Endothelial cell of umbilical vein (primary cell): Measurements from ENCODE around the gene DSC1. TPM values are rescaled to one million over a fixed set of nuclear protein-coding genes. Genes with fewer than 3 reads are reported as not detected.

Experiments used
- BruUV-seq: library from RNA; stranded (reverse); fragments of 400-500 nt; replicated peaks from 2 replicates; lab custom pipeline; 2021; lab: Mats Ljungman, UMichigan
- CTCF ChIA-PET: fragments of 300-600, 350-600 bp; sonication (Branson Sonifier 250); formaldehyde crosslinking; loops from one replicate; lab custom pipeline; 2021; ENCODE audit warnings: antibody characterized with exemption, inconsistent platforms; lab: Charles Lee
- POLR2A ChIA-PET: fragments of 300-600, 350-600 bp; sonication (Branson Sonifier 250); formaldehyde crosslinking; loops from one replicate; lab custom pipeline; 2021; ENCODE audit warnings: antibody characterized with exemption, inconsistent platforms; lab: Charles Lee
- DNase-seq: peaks from one replicate; pipeline ENCODE4 v3.0.0-alpha.2; 2011; ENCODE audit warnings: low read depth, low spot score
- FAIRE-seq: peaks from 2 replicates; lab custom pipeline; 2011; peaks lifted over from hg19 to GRCh38; lab: Jason Lieb, UNC
- H2AFZ ChIP-seq: 2 replicates; pipeline ENCODE4 v1.6.0; 2012; ENCODE audit warnings: low read depth, low read length, control low read depth, inconsistent platforms
- H3K27ac ChIP-seq: 2 replicates; pipeline ENCODE4 v1.5.1; 2011; ENCODE audit warnings: low read depth, mild to moderate bottlenecking, control low read depth, low read length, moderate library complexity; ENCODE audit not compliant: insufficient read depth
- H3K27me3 ChIP-seq, 2 experiments: 2 replicates each; pipeline versions ENCODE4 v1.6.0 to v1.6.1; 2011; ENCODE audit warnings: low read length in 2 of 2, mixed read lengths in 1 of 2; ENCODE audit not compliant: control insufficient read depth in 2 of 2, insufficient read depth in 2 of 2
- H3K36me3 ChIP-seq, 2 experiments: 2 replicates in 1 of 2; 3 replicates in 1 of 2; pipeline ENCODE4 v1.5.1; 2011; ENCODE audit warnings: low read length in 2 of 2, mild to moderate bottlenecking in 1 of 2, moderate library complexity in 1 of 2; ENCODE audit not compliant: control insufficient read depth in 2 of 2, insufficient read depth in 2 of 2; ENCODE audit errors: extremely low read depth in 1 of 2
- H3K4me1 ChIP-seq: 3 replicates; pipeline ENCODE4 v1.5.1; 2011; ENCODE audit warnings: mild to moderate bottlenecking, low read length; ENCODE audit not compliant: control insufficient read depth, insufficient read depth; ENCODE audit errors: extremely low read depth
- H3K4me2 ChIP-seq: 2 replicates; pipeline ENCODE4 v1.6.1; 2011; ENCODE audit warnings: low read length, control low read depth, mixed read lengths; ENCODE audit not compliant: insufficient read depth
- H3K4me3 ChIP-seq, 3 experiments: fragments of 200-600 bp in 1 of 3; sonication (generic), shearing (Covaris generic) in 1 of 3; replicated peaks in 1 of 3; 2 replicates each; pipeline ENCODE4 v1.5.1; 2011 to 2016; ENCODE audit warnings: control low read depth in 3 of 3, low read length in 3 of 3, mild to moderate bottlenecking in 2 of 3, inconsistent platforms in 1 of 3, low read depth in 1 of 3, moderate library complexity in 1 of 3; ENCODE audit not compliant: insufficient read depth in 1 of 3
- H3K79me2 ChIP-seq: 2 replicates; pipeline ENCODE4 v1.6.0; 2012; ENCODE audit warnings: low read length, inconsistent platforms; ENCODE audit not compliant: control insufficient read depth, insufficient read depth
- H3K9ac ChIP-seq: replicated peaks from 2 replicates; pipeline ENCODE3; 2011; ENCODE audit warnings: low read length, control low read depth; ENCODE audit not compliant: insufficient read depth; ENCODE audit errors: extremely low read depth
- H3K9me1 ChIP-seq: replicated peaks from 3 replicates; pipeline ENCODE4 v1.6.0; 2011; ENCODE audit warnings: mild to moderate bottlenecking, low read length; ENCODE audit not compliant: control insufficient read depth, insufficient read depth; ENCODE audit errors: extremely low read depth
- H3K9me3 ChIP-seq: replicated peaks from 2 replicates; pipeline ENCODE4 v1.5.1; 2012; ENCODE audit warnings: low read length, inconsistent platforms; ENCODE audit not compliant: control insufficient read depth, insufficient read depth
- H4K20me1 ChIP-seq: replicated peaks from 2 replicates; pipeline ENCODE3; 2011; ENCODE audit warnings: mild to moderate bottlenecking, low read length; ENCODE audit not compliant: control insufficient read depth, insufficient read depth; ENCODE audit errors: extremely low read depth
- CTCF ChIP-seq, 2 donors: IDR thresholded peaks; 1 replicate in 1 of 2; 2 replicates in 1 of 2; pipeline ENCODE4 v1.5.1; 2011; ENCODE audit warnings: low read length in 2 of 2, mild to moderate bottlenecking in 2 of 2, moderate library complexity in 2 of 2, control low read depth in 1 of 2, inconsistent platforms in 1 of 2, low read depth in 1 of 2; ENCODE audit not compliant: insufficient read depth in 1 of 2; ENCODE audit errors: extremely low read depth in 1 of 2
- FOS ChIP-seq: IDR thresholded peaks from 2 replicates; pipeline ENCODE4 v1.6.1; 2011; ENCODE audit warnings: mild to moderate bottlenecking, low read length, moderate library complexity, borderline replicate concordance; ENCODE audit not compliant: insufficient read depth
- GATA2 ChIP-seq: IDR thresholded peaks from 2 replicates; pipeline ENCODE4 v1.7.0; 2011; ENCODE audit warnings: low read depth, mild to moderate bottlenecking, moderate library complexity, mixed read lengths, low read length; ENCODE audit not compliant: insufficient read length, insufficient read depth
- JUN ChIP-seq: IDR thresholded peaks from 2 replicates; pipeline ENCODE4 v1.6.1; 2011; ENCODE audit warnings: borderline replicate concordance, low read depth; ENCODE audit not compliant: insufficient read length, insufficient read depth
- MAX ChIP-seq: IDR thresholded peaks from 2 replicates; pipeline ENCODE4 v1.6.1; 2011; ENCODE audit not compliant: insufficient read depth, insufficient read length
- POLR2A ChIP-seq: IDR thresholded peaks from 2 replicates; pipeline ENCODE4 v1.6.1; 2012; ENCODE audit warnings: low read depth, mild to moderate bottlenecking, control low read depth, low read length
- dilution Hi-C: fragments of 300-500 bp; cut with MboI; formaldehyde crosslinking; loops from one replicate; pipeline ENCODE4 v1.15.0; 2019; ENCODE audit warnings: low sequenced_read_pairs; ENCODE audit not compliant: extremely low pct_ligation_motif_present
- intact Hi-C: fragments of 100-400 bp; cut with micrococcal nuclease; formaldehyde crosslinking; loops from one replicate; pipeline ENCODE4 v1.10.0; 2022
- polyA plus RNA-seq, 4 experiments: library from polyadenylated mRNA; depleted of rRNA in 3 of 4; stranded (reverse) in 3 of 4; unstranded in 1 of 4; fragments of >200 nt; gene quantifications; 2 replicates each; pipeline versions ENCODE4 v1.2.1 to v1.2.3, GENCODE V29; 2011 to 2012; ENCODE audit warnings: missing spikeins in 1 of 4
- total RNA-seq: library from RNA; stranded (reverse); gene quantifications from 2 replicates; pipeline ENCODE4 v1.2.3, GENCODE V29; 2021

The DSC1 gene
- total and polyA plus RNA-seq, 2 donors (not counting 3 experiments of a cell fraction or from before 2014, with no cell fraction given), result not detected

- H4K20me1 ChIP-seq, result no peaks in the 10 kb centered on the region
Measured at GRCh38 chr18:31205273-31205672, 42.6 kb upstream of the DSC1 start.

More at GRCh38 chr18:31205273-31205672, 42.6 kb upstream of the DSC1 start:
- no peak overlapping the region for H3K4me3 ChIP-seq
- no TSS peak for BruUV-seq
- no peaks in the 10 kb centered on the region for H3K79me2 ChIP-seq
- H3K4me1 ChIP-seq, result no peaks in the 10 kb centered on the region
- H3K27me3 ChIP-seq, result no peaks in the 10 kb centered on the region
- no peak overlapping the region for H3K9ac ChIP-seq
- DNase-seq (no peak), FAIRE-seq (no peak)
- ChIA-PET POLR2A (no interaction called here), CTCF (no interaction called here)
- TF ChIP-seq GATA2 (no peak), JUN (no peak), FOS (no peak), CTCF (IDR thresholded peaks at IDR 0.05; ENCODE audit: extremely low read depth in 1 of 2, insufficient read depth in 1 of 2, low read depth in 1 of 2, low read length in 2 of 2) (no peak), POLR2A (no peak), MAX (no peak)
- no peaks in the 10 kb centered on the region for H3K9me3 ChIP-seq
- no peaks in the 10 kb centered on the region for H3K36me3 ChIP-seq
- no peak overlapping the region for H3K4me2 ChIP-seq
- intact Hi-C loops, result no loop called here
- no peaks in the 10 kb centered on the region for H3K9me1 ChIP-seq
- no peak overlapping the region for H2AFZ ChIP-seq
- no peak overlapping the region for H3K27ac ChIP-seq
- dilution Hi-C loops, result no loop called here
